ENCODE data around the gene TBC1D3C. TPM values are rescaled to one million over a fixed set of nuclear protein-coding genes. Genes with fewer than 3 reads are reported as not detected.

TBC1D3C gene
- not detected in 5 replicates for total RNA-seq (2022; extraction: Qiagen RNA extraction)

GRCh38 chr17:38068534-38068933, at the start of gene TBC1D3C:
TBC1D3C (minus strand) TSS chr17:38068634; CDS start chr17:38067066, 1,568 bp downstream.

Other genes with a start within 250 kb of the TBC1D3C start
- not detected in 5 replicates for gene TBC1D3K, start 144.2 kb downstream of the TBC1D3C start, total RNA-seq (2022; extraction: Qiagen RNA extraction)
- 7.0 to 12.7 TPM (median 12.1 TPM) in 5 replicates for gene TBC1D3L, start 79.6 kb downstream of the TBC1D3C start, total RNA-seq (2022; extraction: Qiagen RNA extraction)
- gene TBC1D3D, start 64.7 kb downstream of the TBC1D3C start, total RNA-seq (2022; extraction: Qiagen RNA extraction) = 0.06 to 0.13 TPM (median 0.08 TPM) in 4 of 5 replicates, not detected in the other
- gene TBC1D3E, start 59.3 kb upstream of the TBC1D3C start, total RNA-seq (2022; extraction: Qiagen RNA extraction) = not detected in 5 replicates
- not detected in 5 replicates for gene TBC1D3, start 123.9 kb upstream of the TBC1D3C start, total RNA-seq (2022; extraction: Qiagen RNA extraction)
- 58.4 to 63.0 TPM (median 60.6 TPM) in 5 replicates for gene MRPL45, start 228.5 kb upstream of the TBC1D3C start, total RNA-seq (2022; extraction: Qiagen RNA extraction)